Natural killer cell (primary cell): ENCODE measurements around the gene ZNF182. TPM values are rescaled to one million over a fixed set of nuclear protein-coding genes. Genes with fewer than 3 reads are reported as not detected.
"Not testable (repeated sequence)": the region's sequence is repeated elsewhere in the genome, so short reads cannot be mapped to it uniquely, and the experiment has no call there.

Source experiments
- ATAC-seq, 3 donors: fragments of 150-1000 bp in 2 of 3; fragments of 200-7000 bp in 1 of 3; cut with Tn5 transposase; 1 replicate in 1 of 3; 2 replicates in 2 of 3; pipeline ENCODE4 v1.10.0; 2021; ENCODE audit warnings: mild to moderate bottlenecking in 2 of 3, moderate library complexity in 2 of 3
- DNase-seq, 2 donors: peaks; one replicate each; pipeline versions ENCODE4 v3.0.0 to v3.0.0-alpha.2; 2013 to 2021; ENCODE audit warnings: mixed read lengths in 1 of 2
- H3K27ac ChIP-seq: one replicate; pipeline ENCODE4 v1.5.1; 2013; ENCODE audit warnings: mild to moderate bottlenecking, low read length
- H3K27me3 ChIP-seq: one replicate; pipeline ENCODE4 v1.6.1; 2013; ENCODE audit warnings: low read length; ENCODE audit not compliant: control insufficient read depth, insufficient read depth
- H3K36me3 ChIP-seq: one replicate; pipeline ENCODE4 v1.6.1; 2013; ENCODE audit warnings: low read length; ENCODE audit not compliant: control insufficient read depth, insufficient read depth
- H3K4me1 ChIP-seq: one replicate; pipeline ENCODE4 v1.6.1; 2013; ENCODE audit warnings: low read length; ENCODE audit not compliant: control insufficient read depth, insufficient read depth
- H3K4me3 ChIP-seq: one replicate; pipeline ENCODE4 v1.5.1; 2013; ENCODE audit warnings: low read length
- H3K9me3 ChIP-seq: one replicate; pipeline ENCODE4 v1.6.1; 2013; ENCODE audit warnings: low read length; ENCODE audit not compliant: control insufficient read depth, insufficient read depth
- H3K27ac Mint-ChIP-seq, 2 donors: one replicate each; pipeline ENCODE4 v1.8.0; 2022; ENCODE audit warnings: mild to moderate bottlenecking in 2 of 2, mixed read lengths in 2 of 2, moderate library complexity in 1 of 2
- H3K27me3 Mint-ChIP-seq, 2 donors: one replicate each; pipeline ENCODE4 v1.8.0; 2022; ENCODE audit warnings: low read depth in 2 of 2, mixed read lengths in 2 of 2
- H3K36me3 Mint-ChIP-seq: one replicate; pipeline ENCODE4 v1.8.0; 2022; ENCODE audit warnings: mixed read lengths
- H3K4me1 Mint-ChIP-seq, 2 donors: one replicate each; pipeline ENCODE4 v1.8.0; 2022; ENCODE audit warnings: mixed read lengths in 2 of 2
- H3K4me3 Mint-ChIP-seq: one replicate; pipeline ENCODE4 v1.8.0; 2022; ENCODE audit warnings: mild to moderate bottlenecking, moderate library complexity, mixed read lengths
- H3K9me3 Mint-ChIP-seq, 2 donors: one replicate each; pipeline ENCODE4 v1.8.0; 2022; ENCODE audit warnings: mixed read lengths in 2 of 2
- CTCF ChIP-seq: fragments of 200-600 bp; IDR thresholded peaks from one replicate; pipeline ENCODE4 v1.8.0; 2022; ENCODE audit warnings: antibody characterized with exemption
- WGBS: methylation state at CpG from one replicate; pipeline ENCODE4 v1.1.7; 2013; ENCODE audit warnings: missing lambda C conversion rate; ENCODE audit not compliant: insufficient coverage; 5-methylcytosine and 5-hydroxymethylcytosine counted together
- intact Hi-C: fragments of 100-400 bp; cut with micrococcal nuclease; formaldehyde crosslinking; loops from one replicate; pipeline ENCODE4 v1.14.2; 2022
- total RNA-seq, 4 donors: library from RNA; stranded (reverse); fragments of 120-200 nt in 1 of 4; gene quantifications; one replicate each; pipeline versions ENCODE4 v1.2.3 to v1.2.4, GENCODE V29; 2013 to 2022

Gene ZNF182
- total RNA-seq, 3 donors from 2014 or later (not counting 1 experiment from before 2014, with no cell fraction given) = 7.1 to 10.4 (median 7.8) TPM

- Histone ChIP-seq H3K36me3 (peaks cover 14% of the 10 kb centered on the region), H3K4me1 (peaks cover 5% of the 10 kb centered on the region), H3K4me3 (no peak overlapping the region), H3K27me3 (no peaks in the 10 kb centered on the region), H3K9me3 (no peaks in the 10 kb centered on the region), H3K27ac (no peak overlapping the region)
- Mint-ChIP-seq H3K27me3 (no peaks in the 10 kb centered on the region), H3K4me1 (peaks cover 26 to 35% of the 10 kb centered on the region in 2 donors), H3K4me3 (no peak overlapping the region), H3K27ac (peak overlapping the region; percentile 64 to 83), H3K9me3 (no peaks in the 10 kb centered on the region), H3K36me3 (peaks cover 7% of the 10 kb centered on the region)
- DNase-seq = peak in 1 of 2 donors; percentile 33
- intact Hi-C loops = no loop called here
- WGBS = 89% methylated on average over 2 of the region's 5 CpGs
- ATAC-seq = peak in 1 of 3 donors; percentile 52
- TF ChIP-seq CTCF = no peak
These were observed 12.3 kb downstream of the ZNF182 start for GRCh38 chrX:47991263-47992094.

GRCh38 chrX:47976254-47977151 lies 27.3 kb downstream of the ZNF182 start:
- TF ChIP-seq CTCF = no peak
- H3K4me3 ChIP-seq = no peak overlapping the region
- intact Hi-C loops = no loop called here

GRCh38 chrX:47973235-47973634 lies 30.6 kb downstream of the ZNF182 start:
- WGBS = 98% methylated on average over 3 of the region's 3 CpGs
- Mint-ChIP-seq H3K27ac (no peak overlapping the region), H3K4me3 (no peak overlapping the region), H3K9me3 (peaks cover 6 to 24% of the 10 kb centered on the region in 2 donors), H3K36me3 (peaks cover 28% of the 10 kb centered on the region), H3K27me3 (no peaks in the 10 kb centered on the region), H3K4me1 (no peaks in the 10 kb centered on the region)
- Histone ChIP-seq H3K4me3 (no peak overlapping the region), H3K4me1 (no peaks in the 10 kb centered on the region), H3K27ac (no peak overlapping the region), H3K27me3 (no peaks in the 10 kb centered on the region), H3K36me3 (peaks cover 13% of the 10 kb centered on the region), H3K9me3 (peaks cover 33% of the 10 kb centered on the region)
- intact Hi-C loops = no loop called here
- DNase-seq = no peak
- no peak for ATAC-seq
- no peak for TF ChIP-seq CTCF

More at GRCh38 chrX:47976254-47977151, 27.3 kb downstream of the ZNF182 start:
- Mint-ChIP-seq H3K4me3 (no peak overlapping the region), H3K36me3 (peaks cover 50% of the 10 kb centered on the region), H3K27ac (no peak overlapping the region), H3K27me3 (no peaks in the 10 kb centered on the region), H3K9me3 (peaks cover 13 to 23% of the 10 kb centered on the region in 2 donors), H3K4me1 (no peaks in the 10 kb centered on the region)
- Histone ChIP-seq H3K27ac (no peak overlapping the region), H3K27me3 (no peaks in the 10 kb centered on the region), H3K9me3 (peaks cover 33% of the 10 kb centered on the region), H3K4me1 (no peaks in the 10 kb centered on the region), H3K36me3 (peaks cover 40% of the 10 kb centered on the region)
- 100% methylated on average over 1 of the region's 6 CpGs for WGBS
- no peak for DNase-seq
- ATAC-seq = no peak

GRCh38 chrX:47965526-47965925 lies 38.3 kb downstream of the ZNF182 start:
- H3K36me3 ChIP-seq, H3K36me3 Mint-ChIP-seq, DNase-seq, H3K9me3 ChIP-seq, H3K4me1 Mint-ChIP-seq, H3K27ac Mint-ChIP-seq, H3K27me3 ChIP-seq, H3K4me1 ChIP-seq, H3K4me3 ChIP-seq, H3K27me3 Mint-ChIP-seq, H3K27ac ChIP-seq, intact Hi-C loops, ATAC-seq, H3K9me3 Mint-ChIP-seq, H3K4me3 Mint-ChIP-seq: not testable (repeated sequence)
- 97% methylated on average over 11 of the region's 14 CpGs for WGBS

GRCh38 chrX:47961830-47962229 lies 42.0 kb downstream of the ZNF182 start:
- H3K4me3 Mint-ChIP-seq, H3K4me1 ChIP-seq, ATAC-seq, H3K4me3 ChIP-seq, H3K36me3 ChIP-seq, H3K27ac Mint-ChIP-seq, H3K9me3 ChIP-seq, H3K27me3 ChIP-seq, H3K27ac ChIP-seq, DNase-seq, H3K9me3 Mint-ChIP-seq, H3K36me3 Mint-ChIP-seq, intact Hi-C loops, H3K27me3 Mint-ChIP-seq, H3K4me1 Mint-ChIP-seq: not testable (repeated sequence)
- WGBS = 95% methylated on average over 5 of the region's 6 CpGs
